PFSK-1 (cell line): ENCODE measurements around the gene TM2D3.

Experiments used
- REST ChIP-seq, 2 experiments: IDR thresholded peaks; 2 replicates each; pipeline versions ENCODE4 v1.6.1 to v1.8.0; 2011 to 2012; ENCODE audit warnings: low read depth in 2 of 2, low read length in 2 of 2, control low read depth in 1 of 2, inconsistent platforms in 1 of 2, mild to moderate bottlenecking in 1 of 2, moderate library complexity in 1 of 2; ENCODE audit not compliant: insufficient read depth in 1 of 2
- SIN3A ChIP-seq: IDR thresholded peaks from 2 replicates; pipeline ENCODE4 v1.6.1; 2012; ENCODE audit warnings: mild to moderate bottlenecking, low read length, moderate library complexity, borderline replicate concordance; ENCODE audit not compliant: insufficient read depth
- TAF1 ChIP-seq: IDR thresholded peaks from 2 replicates; pipeline ENCODE4 v1.6.1; 2012; ENCODE audit warnings: low read length, control low read depth, borderline replicate concordance; ENCODE audit not compliant: insufficient read depth

DNA sequence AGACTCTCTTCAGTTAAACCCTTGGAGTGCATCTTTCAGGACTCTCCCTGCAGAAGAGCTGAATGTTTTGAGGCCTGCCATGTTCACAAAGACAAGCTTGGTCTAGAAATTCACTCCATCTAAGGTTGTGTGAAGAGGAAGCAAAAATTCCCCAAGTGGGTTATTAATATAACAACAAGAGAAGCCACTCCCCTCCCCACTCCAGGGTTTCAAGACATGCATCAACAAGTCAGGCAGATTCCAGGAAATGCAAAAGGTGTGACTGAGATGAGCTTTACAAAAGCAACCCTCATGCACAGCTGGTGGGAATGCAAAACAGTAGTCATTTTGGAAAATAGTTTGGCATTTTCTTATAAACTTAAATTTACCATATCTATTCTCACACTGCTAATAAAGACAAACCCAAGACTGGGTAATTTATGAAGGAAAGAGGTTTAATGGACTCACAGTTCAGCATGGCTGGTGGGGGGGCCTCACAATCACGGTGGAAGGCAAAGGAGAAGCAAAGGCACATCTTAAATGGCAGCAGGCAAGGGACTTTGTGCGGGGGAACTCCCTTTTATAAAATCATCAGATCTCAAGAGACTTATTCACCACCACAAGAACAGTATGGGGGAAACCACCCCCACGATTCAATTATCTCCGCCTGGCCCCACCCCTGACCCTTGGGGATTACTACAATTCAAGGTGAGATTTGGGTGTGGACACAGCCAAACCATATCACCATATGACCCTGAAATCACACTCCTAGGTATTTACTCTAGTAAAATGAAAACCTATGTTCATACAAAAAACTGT is 40.8 kb upstream of the TM2D3 start:
- no peak for TF ChIP-seq REST (IDR thresholded peaks at IDR 0.05; ENCODE audit: insufficient read depth in 1 of 2, low read depth in 2 of 2, low read length in 2 of 2)
- TF ChIP-seq TAF1 = no peak
- TF ChIP-seq SIN3A = no peak
